GM19452 (cell line): Measurements from ENCODE around the gene TFDP2.

Source experiments
- ATAC-seq: cut with Tn5 transposase; IDR thresholded peaks from one replicate; pipeline ENCODE4 v1.9.1; 2021; ENCODE audit not compliant: unreplicated experiment

Gene TFDP2

GRCh38 chr3:141972399-141972798 is 176.9 kb downstream of the TFDP2 start:
- no peak for ATAC-seq

- ATAC-seq: no peak
These were observed 177.8 kb downstream of the TFDP2 start for GRCh38 chr3:141971571-141971970.

- no peak for ATAC-seq
These were observed 179.6 kb downstream of the TFDP2 start for GRCh38 chr3:141969711-141970110.

GRCh38 chr3:141965471-141965870 is 183.9 kb downstream of the TFDP2 start:
- ATAC-seq: no peak

GRCh38 chr3:141963301-141963700 is 186.0 kb downstream of the TFDP2 start:
- no peak for ATAC-seq

- no peak for ATAC-seq
These were observed 188.6 kb downstream of the TFDP2 start for GRCh38 chr3:141960731-141961130.

- ATAC-seq: no peak
These were observed 189.5 kb downstream of the TFDP2 start for GRCh38 chr3:141959589-141960554.

- no peak for ATAC-seq
These were observed 194.2 kb downstream of the TFDP2 start for GRCh38 chr3:141955175-141955574.

GRCh38 chr3:141952611-141953010 is 196.7 kb downstream of the TFDP2 start:
- ATAC-seq: no peak

GRCh38 chr3:141950572-141951493 is 198.5 kb downstream of the TFDP2 start:
- no peak for ATAC-seq

GRCh38 chr3:141949972-141950371 is 199.4 kb downstream of the TFDP2 start:
- ATAC-seq: no peak

GRCh38 chr3:141949399-141949798 is 199.9 kb downstream of the TFDP2 start:
- no peak for ATAC-seq

- ATAC-seq: no peak
These were observed 203.4 kb downstream of the TFDP2 start for GRCh38 chr3:141945726-141946485.

GRCh38 chr3:141942006-141942405 is 207.3 kb downstream of the TFDP2 start:
- ATAC-seq: no peak

GRCh38 chr3:141941093-141941492 is 208.3 kb downstream of the TFDP2 start:
- no peak for ATAC-seq

GRCh38 chr3:141940194-141940776 is 209.1 kb downstream of the TFDP2 start:
- ATAC-seq: no peak

- ATAC-seq: no peak
These were observed 209.6 kb downstream of the TFDP2 start for GRCh38 chr3:141939759-141940158.

GRCh38 chr3:141938011-141938500 is 211.3 kb downstream of the TFDP2 start:
- no peak for ATAC-seq

GRCh38 chr3:141934354-141934753 is 215.0 kb downstream of the TFDP2 start:
- ATAC-seq: no peak
